A673 (cell line): ENCODE results near the gene SRP54. TPM values are rescaled to one million over a fixed set of nuclear protein-coding genes. Genes with fewer than 3 reads are reported as not detected.

Experiments used
- BruUV-seq: library from RNA; stranded (reverse); fragments of 400-500 nt; replicated peaks from 2 replicates; lab custom pipeline; 2021; lab: Mats Ljungman, UMichigan
- CTCF ChIA-PET: fragments of 300-600 bp; sonication (Branson Sonifier 250); formaldehyde crosslinking; loops from one replicate; lab custom pipeline; 2022; ENCODE audit warnings: antibody characterized with exemption; lab: Charles Lee
- POLR2A ChIA-PET: fragments of 300-600 bp; sonication (Branson Sonifier 250); formaldehyde crosslinking; loops from one replicate; lab custom pipeline; 2022; ENCODE audit warnings: antibody characterized with exemption; ENCODE audit not compliant: low non-redundant PET; lab: Charles Lee
- DNase-seq: peaks from one replicate; pipeline ENCODE4 v3.0.0-alpha.2; 2015; ENCODE audit warnings: low spot score
- H3K27ac ChIP-seq: fragments of 200-600 bp; sonication (generic); 2 replicates; pipeline ENCODE4 v1.5.1; 2016; ENCODE audit warnings: mixed run types, low read depth, mild to moderate bottlenecking, mixed read lengths, antibody characterized with exemption, low read length; ENCODE audit not compliant: poor library complexity, severe bottlenecking
- H3K27me3 ChIP-seq: fragments of 200-600 bp; sonication (generic); replicated peaks from 2 replicates; pipeline ENCODE4 v1.6.1; 2017; ENCODE audit warnings: mixed run types, low read depth, mild to moderate bottlenecking, mixed read lengths, antibody characterized with exemption, low read length; ENCODE audit not compliant: insufficient read depth, poor library complexity
- H3K36me3 ChIP-seq: fragments of 200-600 bp; sonication (generic); 2 replicates; pipeline ENCODE4 v1.6.1; 2016; ENCODE audit warnings: mixed run types, mild to moderate bottlenecking, mixed read lengths, antibody characterized with exemption, low read length; ENCODE audit not compliant: insufficient read depth, poor library complexity, severe bottlenecking
- H3K4me1 ChIP-seq: fragments of 200-600 bp; sonication (generic); 2 replicates; pipeline ENCODE4 v1.6.1; 2017; ENCODE audit warnings: mixed run types, mild to moderate bottlenecking, mixed read lengths, antibody characterized with exemption, low read length; ENCODE audit not compliant: insufficient read depth, poor library complexity, severe bottlenecking
- H3K4me3 ChIP-seq: fragments of 200-600 bp; sonication (generic); 2 replicates; pipeline ENCODE4 v1.5.1; 2016; ENCODE audit warnings: low read depth, mixed run types, mild to moderate bottlenecking, mixed read lengths, low read length; ENCODE audit not compliant: poor library complexity, severe bottlenecking
- H3K9me3 ChIP-seq: fragments of 200-600 bp; sonication (generic); 2 replicates; pipeline ENCODE4 v1.6.1; 2016; ENCODE audit warnings: mixed run types, low read depth, mild to moderate bottlenecking, mixed read lengths, antibody characterized with exemption, low read length; ENCODE audit not compliant: poor library complexity, severe bottlenecking
- EZH2 ChIP-seq: fragments of 200-600 bp; sonication (generic); IDR thresholded peaks from 2 replicates; pipeline ENCODE4 v1.6.1; 2017; ENCODE audit warnings: borderline replicate concordance, low read depth, mild to moderate bottlenecking, mixed read lengths, antibody characterized with exemption, low read length; ENCODE audit not compliant: poor library complexity, severe bottlenecking
- intact Hi-C: fragments of 100-400 bp; cut with micrococcal nuclease; formaldehyde crosslinking; loops from one replicate; pipeline ENCODE4 v1.10.0; 2022; ENCODE audit not compliant: unreplicated experiment
- total RNA-seq: library from RNA; stranded (reverse); gene quantifications from 2 replicates; pipeline ENCODE4 v1.2.3, GENCODE V29; 2021
- TF ChIP-seq, protein P1 (sequence below): fragments of 300-800, 200-600 bp; sonication (generic); conservative IDR thresholded peaks from 2 replicates; pipeline ENCODE4 v1.5.1; 2017; ENCODE audit warnings: low read depth, mild to moderate bottlenecking, antibody characterized with exemption, low read length, moderate library complexity, mixed read lengths

The SRP54 gene
- total RNA-seq, 1 experiment from 2014 or later, result 60.2 TPM

DNA sequence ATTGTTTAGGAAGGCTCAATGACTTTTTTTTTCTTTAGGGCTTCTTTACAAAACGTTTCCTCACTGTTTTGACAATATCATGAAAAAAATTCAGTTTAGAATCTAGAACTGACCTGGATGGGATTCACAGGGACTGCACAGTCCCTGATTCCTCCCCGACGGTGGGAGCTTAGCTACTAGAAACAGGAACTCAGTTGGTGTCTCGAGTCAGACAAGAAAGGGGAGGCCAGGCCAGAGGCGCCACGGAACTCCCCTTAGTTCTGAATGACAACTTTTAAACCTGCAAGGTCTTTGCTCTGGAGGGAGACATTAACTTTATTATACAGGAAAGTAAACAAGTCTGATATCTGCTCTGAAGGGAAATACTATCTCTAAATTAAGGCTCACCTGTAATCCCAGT is 45.4 kb upstream of the SRP54 start:
- POLR2A ChIA-PET, result interaction anchor here (0.5 kb wide), 1 partner anchor 31 kb away, joined by 3 read pairs; no protein-coding TSS in a partner anchor
- DNase-seq, result no peak
- H3K4me1 ChIP-seq, result no peaks in the 10 kb centered on the region
- no peak for TF ChIP-seq EZH2
- intact Hi-C loops, result no loop called here
- CTCF ChIA-PET, result no interaction called here
- no peaks in the 10 kb centered on the region for H3K9me3 ChIP-seq
- H3K27me3 ChIP-seq, result no peaks in the 10 kb centered on the region
- no TSS peak for BruUV-seq
- H3K36me3 ChIP-seq, result no peaks in the 10 kb centered on the region
- no peak overlapping the region for H3K4me3 ChIP-seq
- H3K27ac ChIP-seq, result no peak overlapping the region

DNA sequence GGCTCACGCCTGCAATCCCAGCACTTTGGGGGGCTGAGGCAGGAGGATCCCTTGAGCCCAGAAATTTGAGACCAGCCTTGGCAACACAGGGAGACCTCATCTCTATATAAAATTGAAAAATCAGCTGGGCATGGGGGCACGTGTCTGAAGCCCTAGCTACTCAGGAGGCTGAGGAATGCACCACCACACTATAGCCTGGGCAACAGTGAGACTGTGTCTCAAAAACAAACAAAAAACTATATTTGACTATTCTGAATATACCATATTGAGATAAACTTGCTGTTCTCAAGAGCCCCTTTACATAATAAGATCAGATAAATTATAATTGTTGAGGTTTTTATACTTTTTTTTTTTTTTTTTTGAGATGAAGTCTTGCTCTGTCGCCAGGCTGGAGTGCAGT is 44.9 kb upstream of the SRP54 start:
- intact Hi-C loops, result no loop called here
- Histone ChIP-seq H3K9me3 (no peaks in the 10 kb centered on the region), H3K4me3 (no peak overlapping the region), H3K36me3 (no peaks in the 10 kb centered on the region), H3K4me1 (no peaks in the 10 kb centered on the region), H3K27ac (no peak overlapping the region), H3K27me3 (no peaks in the 10 kb centered on the region)
- POLR2A ChIA-PET, result interaction anchor here (0.5 to 0.7 kb wide), 2 partner anchors 31 to 73 kb away, joined by 3 to 9 read pairs; no protein-coding TSS in a partner anchor
- no peak for DNase-seq
- TF ChIP-seq, protein P1, sequence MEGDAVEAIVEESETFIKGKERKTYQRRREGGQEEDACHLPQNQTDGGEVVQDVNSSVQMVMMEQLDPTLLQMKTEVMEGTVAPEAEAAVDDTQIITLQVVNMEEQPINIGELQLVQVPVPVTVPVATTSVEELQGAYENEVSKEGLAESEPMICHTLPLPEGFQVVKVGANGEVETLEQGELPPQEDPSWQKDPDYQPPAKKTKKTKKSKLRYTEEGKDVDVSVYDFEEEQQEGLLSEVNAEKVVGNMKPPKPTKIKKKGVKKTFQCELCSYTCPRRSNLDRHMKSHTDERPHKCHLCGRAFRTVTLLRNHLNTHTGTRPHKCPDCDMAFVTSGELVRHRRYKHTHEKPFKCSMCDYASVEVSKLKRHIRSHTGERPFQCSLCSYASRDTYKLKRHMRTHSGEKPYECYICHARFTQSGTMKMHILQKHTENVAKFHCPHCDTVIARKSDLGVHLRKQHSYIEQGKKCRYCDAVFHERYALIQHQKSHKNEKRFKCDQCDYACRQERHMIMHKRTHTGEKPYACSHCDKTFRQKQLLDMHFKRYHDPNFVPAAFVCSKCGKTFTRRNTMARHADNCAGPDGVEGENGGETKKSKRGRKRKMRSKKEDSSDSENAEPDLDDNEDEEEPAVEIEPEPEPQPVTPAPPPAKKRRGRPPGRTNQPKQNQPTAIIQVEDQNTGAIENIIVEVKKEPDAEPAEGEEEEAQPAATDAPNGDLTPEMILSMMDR, result no peak
- TF ChIP-seq EZH2, result no peak
- BruUV-seq, result no TSS peak
- CTCF ChIA-PET, result no interaction called here

DNA sequence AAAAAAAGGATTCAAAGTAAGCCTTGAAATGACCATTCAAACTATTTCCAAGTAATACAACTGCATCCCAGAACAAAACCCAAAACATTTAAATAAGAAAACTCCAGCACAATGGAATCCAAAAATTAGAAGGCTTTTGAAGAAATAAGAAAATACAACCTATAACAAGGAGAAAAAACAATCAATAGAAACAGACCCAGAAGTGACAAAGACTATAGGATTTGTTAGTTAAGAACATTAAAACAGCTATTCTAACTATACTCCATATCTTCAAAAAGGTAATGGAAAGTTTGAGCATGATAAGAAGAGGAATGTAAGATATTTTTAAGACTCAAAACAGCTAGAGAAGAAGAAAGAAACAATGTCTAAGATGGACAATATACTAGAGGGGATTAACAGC is 39.3 kb upstream of the SRP54 start:
- H3K4me3 ChIP-seq, result no peak overlapping the region
- H3K27ac ChIP-seq, result no peak overlapping the region
- CTCF ChIA-PET, result no interaction called here
- no peaks in the 10 kb centered on the region for H3K9me3 ChIP-seq
- POLR2A ChIA-PET, result no interaction called here
- H3K36me3 ChIP-seq, result no peaks in the 10 kb centered on the region
- TF ChIP-seq EZH2, result no peak
- TF ChIP-seq, protein P1, result no peak
- BruUV-seq, result no TSS peak
- no peak for DNase-seq
- H3K27me3 ChIP-seq, result no peaks in the 10 kb centered on the region
- intact Hi-C loops, result no loop called here
- H3K4me1 ChIP-seq, result no peaks in the 10 kb centered on the region

DNA sequence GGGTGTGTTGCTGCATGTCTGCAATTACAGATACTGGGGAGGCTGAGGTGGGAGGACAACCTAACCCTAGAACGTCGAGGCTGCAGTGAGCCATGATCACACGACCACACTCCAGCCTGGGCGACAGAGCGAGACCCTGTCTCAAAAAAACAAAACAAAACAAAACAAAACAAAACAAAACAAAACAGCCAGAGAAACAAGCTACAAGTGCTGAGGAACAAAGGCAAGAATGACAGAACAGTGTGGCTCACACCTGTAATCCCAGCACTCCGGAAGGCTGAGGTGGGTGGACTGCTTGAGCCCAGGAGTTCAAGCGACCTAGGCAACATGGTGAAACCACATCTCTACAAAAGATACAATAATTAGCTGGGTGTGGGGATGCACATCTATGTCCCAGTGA is 38.0 kb upstream of the SRP54 start:
- Histone ChIP-seq H3K4me3 (no peak overlapping the region), H3K36me3 (no peaks in the 10 kb centered on the region), H3K27ac (no peak overlapping the region), H3K9me3 (no peaks in the 10 kb centered on the region), H3K4me1 (no peaks in the 10 kb centered on the region), H3K27me3 (no peaks in the 10 kb centered on the region)
- no TSS peak for BruUV-seq
- no peak for TF ChIP-seq EZH2
- TF ChIP-seq, protein P1, result no peak
- intact Hi-C loops, result no loop called here
- POLR2A ChIA-PET, result no interaction called here
- no peak for DNase-seq
- CTCF ChIA-PET, result no interaction called here
